Panc1 (cell line): ENCODE data around the gene ASTN2. TPM values are rescaled to one million over a fixed set of nuclear protein-coding genes. Genes with fewer than 3 reads are reported as not detected.
"Not testable (repeated sequence)": the region's sequence is repeated elsewhere in the genome, so short reads cannot be mapped to it uniquely, and the experiment has no call there.

ENCODE experiments used
- ATAC-seq: fragments of 200-7000 bp; cut with Tn5 transposase; 2 replicates; pipeline ENCODE4 v1.9.1; 2020; ENCODE audit warnings: mild to moderate bottlenecking, moderate library complexity
- BruUV-seq: library from RNA; stranded (reverse); fragments of 400-500 nt; replicated peaks from 2 replicates; lab custom pipeline; 2021; lab: Mats Ljungman, UMichigan
- CTCF ChIA-PET: fragments of 300-600 bp; sonication (Branson Sonifier 250); formaldehyde crosslinking; loops from one replicate; lab custom pipeline; 2022; ENCODE audit warnings: antibody characterized with exemption; lab: Charles Lee
- POLR2A ChIA-PET: fragments of 300-600 bp; sonication (Branson Sonifier 250); formaldehyde crosslinking; loops from one replicate; lab custom pipeline; 2022; ENCODE audit warnings: antibody characterized with exemption; lab: Charles Lee
- DNase-seq: peaks from one replicate; pipeline ENCODE4 v3.0.0-alpha.2; 2010; ENCODE audit warnings: low read depth, low spot score
- H3K27ac ChIP-seq: 2 replicates; pipeline ENCODE4 v1.5.1; 2011; ENCODE audit warnings: mild to moderate bottlenecking, low read length, inconsistent platforms
- H3K27me3 ChIP-seq: fragments of 200-500 bp; sonication (Bioruptor generic); 2 replicates; pipeline ENCODE4 v1.6.0; 2014; ENCODE audit warnings: low read length, inconsistent platforms; ENCODE audit not compliant: control insufficient read depth, insufficient read depth
- H3K36me3 ChIP-seq: fragments of 200-500 bp; sonication (Bioruptor generic); 2 replicates; pipeline ENCODE4 v1.5.1; 2014; ENCODE audit warnings: inconsistent platforms, mild to moderate bottlenecking, low read length, moderate library complexity; ENCODE audit not compliant: control insufficient read depth, insufficient read depth
- H3K4me1 ChIP-seq: 2 replicates; pipeline ENCODE4 v1.5.1; 2011; ENCODE audit warnings: inconsistent platforms, mild to moderate bottlenecking, low read length, moderate library complexity; ENCODE audit not compliant: control insufficient read depth, insufficient read depth
- H3K4me3 ChIP-seq, 2 experiments: 2 replicates each; pipeline ENCODE4 v1.5.1; 2011 to 2012; ENCODE audit warnings: low read depth in 2 of 2, low read length in 2 of 2, mild to moderate bottlenecking in 2 of 2, inconsistent platforms in 1 of 2, moderate library complexity in 1 of 2
- H3K9me3 ChIP-seq: fragments of 200-500 bp; sonication (Bioruptor generic); 2 replicates; pipeline ENCODE4 v1.5.1; 2014; ENCODE audit warnings: low read depth, mild to moderate bottlenecking, inconsistent platforms, low read length, moderate library complexity; ENCODE audit not compliant: control insufficient read depth, insufficient read depth
- POLR2AphosphoS5 ChIP-seq: IDR thresholded peaks from 2 replicates; pipeline ENCODE4 v1.6.1; 2012; ENCODE audit warnings: mild to moderate bottlenecking, low read depth, low read length, moderate library complexity
- SIN3A ChIP-seq: IDR thresholded peaks from 2 replicates; pipeline ENCODE4 v1.6.1; 2012; ENCODE audit warnings: low read depth, mild to moderate bottlenecking, low read length, moderate library complexity, borderline replicate concordance; ENCODE audit not compliant: insufficient read depth
- TCF7L2 ChIP-seq: IDR thresholded peaks from 2 replicates; pipeline ENCODE4 v1.6.1; 2011; ENCODE audit warnings: mild to moderate bottlenecking, low read depth, low read length, inconsistent platforms
- in situ Hi-C: cut with HindIII; loops from 2 replicates; pipeline ENCODE4 v1.10.0; 2016; ENCODE audit warnings: low sequenced_read_pairs, low pct_unique_long_range_greater_than_20kb
- intact Hi-C: fragments of 100-400 bp; cut with micrococcal nuclease; formaldehyde crosslinking; loops from one replicate; pipeline ENCODE4 v1.10.0; 2022; ENCODE audit not compliant: unreplicated experiment
- total RNA-seq: library from RNA; stranded (reverse); gene quantifications from one replicate; pipeline ENCODE4 v1.2.1, GENCODE V29; 2021; ENCODE audit not compliant: unreplicated experiment
- TF ChIP-seq, protein P1 (sequence below): fragments of 450-650 bp; IDR thresholded peaks from 2 replicates; pipeline ENCODE4 v1.5.1; 2017; ENCODE audit warnings: mild to moderate bottlenecking
- TF ChIP-seq, protein P2 (sequence below), 2 experiments: IDR thresholded peaks; 2 replicates each; pipeline ENCODE4 v1.6.1; 2011 to 2012; ENCODE audit warnings: low read depth in 2 of 2, control low read depth in 1 of 2, low read length in 1 of 2, mild to moderate bottlenecking in 1 of 2, moderate library complexity in 1 of 2; ENCODE audit not compliant: insufficient read depth in 1 of 2

Gene ASTN2
- total RNA-seq, 1 experiment from 2014 or later, result 3.9 TPM

GRCh38 chr9:116900007-116900367 lies 514.9 kb downstream of the ASTN2 start:
- ATAC-seq (no peak), DNase-seq (no peak)
- BruUV-seq, result no TSS peak
- CTCF ChIA-PET, result no interaction called here
- in situ Hi-C loops, result no loop called here
- no peaks in the 10 kb centered on the region for H3K27me3 ChIP-seq
- H3K4me1 ChIP-seq, result no peaks in the 10 kb centered on the region
- no peaks in the 10 kb centered on the region for H3K36me3 ChIP-seq
- intact Hi-C loops, result no loop called here
- no peak for TF ChIP-seq POLR2AphosphoS5
- TF ChIP-seq, protein P1, sequence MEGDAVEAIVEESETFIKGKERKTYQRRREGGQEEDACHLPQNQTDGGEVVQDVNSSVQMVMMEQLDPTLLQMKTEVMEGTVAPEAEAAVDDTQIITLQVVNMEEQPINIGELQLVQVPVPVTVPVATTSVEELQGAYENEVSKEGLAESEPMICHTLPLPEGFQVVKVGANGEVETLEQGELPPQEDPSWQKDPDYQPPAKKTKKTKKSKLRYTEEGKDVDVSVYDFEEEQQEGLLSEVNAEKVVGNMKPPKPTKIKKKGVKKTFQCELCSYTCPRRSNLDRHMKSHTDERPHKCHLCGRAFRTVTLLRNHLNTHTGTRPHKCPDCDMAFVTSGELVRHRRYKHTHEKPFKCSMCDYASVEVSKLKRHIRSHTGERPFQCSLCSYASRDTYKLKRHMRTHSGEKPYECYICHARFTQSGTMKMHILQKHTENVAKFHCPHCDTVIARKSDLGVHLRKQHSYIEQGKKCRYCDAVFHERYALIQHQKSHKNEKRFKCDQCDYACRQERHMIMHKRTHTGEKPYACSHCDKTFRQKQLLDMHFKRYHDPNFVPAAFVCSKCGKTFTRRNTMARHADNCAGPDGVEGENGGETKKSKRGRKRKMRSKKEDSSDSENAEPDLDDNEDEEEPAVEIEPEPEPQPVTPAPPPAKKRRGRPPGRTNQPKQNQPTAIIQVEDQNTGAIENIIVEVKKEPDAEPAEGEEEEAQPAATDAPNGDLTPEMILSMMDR, result no peak
- TF ChIP-seq SIN3A, result no peak
- no peak for TF ChIP-seq TCF7L2
- TF ChIP-seq, protein P2, sequence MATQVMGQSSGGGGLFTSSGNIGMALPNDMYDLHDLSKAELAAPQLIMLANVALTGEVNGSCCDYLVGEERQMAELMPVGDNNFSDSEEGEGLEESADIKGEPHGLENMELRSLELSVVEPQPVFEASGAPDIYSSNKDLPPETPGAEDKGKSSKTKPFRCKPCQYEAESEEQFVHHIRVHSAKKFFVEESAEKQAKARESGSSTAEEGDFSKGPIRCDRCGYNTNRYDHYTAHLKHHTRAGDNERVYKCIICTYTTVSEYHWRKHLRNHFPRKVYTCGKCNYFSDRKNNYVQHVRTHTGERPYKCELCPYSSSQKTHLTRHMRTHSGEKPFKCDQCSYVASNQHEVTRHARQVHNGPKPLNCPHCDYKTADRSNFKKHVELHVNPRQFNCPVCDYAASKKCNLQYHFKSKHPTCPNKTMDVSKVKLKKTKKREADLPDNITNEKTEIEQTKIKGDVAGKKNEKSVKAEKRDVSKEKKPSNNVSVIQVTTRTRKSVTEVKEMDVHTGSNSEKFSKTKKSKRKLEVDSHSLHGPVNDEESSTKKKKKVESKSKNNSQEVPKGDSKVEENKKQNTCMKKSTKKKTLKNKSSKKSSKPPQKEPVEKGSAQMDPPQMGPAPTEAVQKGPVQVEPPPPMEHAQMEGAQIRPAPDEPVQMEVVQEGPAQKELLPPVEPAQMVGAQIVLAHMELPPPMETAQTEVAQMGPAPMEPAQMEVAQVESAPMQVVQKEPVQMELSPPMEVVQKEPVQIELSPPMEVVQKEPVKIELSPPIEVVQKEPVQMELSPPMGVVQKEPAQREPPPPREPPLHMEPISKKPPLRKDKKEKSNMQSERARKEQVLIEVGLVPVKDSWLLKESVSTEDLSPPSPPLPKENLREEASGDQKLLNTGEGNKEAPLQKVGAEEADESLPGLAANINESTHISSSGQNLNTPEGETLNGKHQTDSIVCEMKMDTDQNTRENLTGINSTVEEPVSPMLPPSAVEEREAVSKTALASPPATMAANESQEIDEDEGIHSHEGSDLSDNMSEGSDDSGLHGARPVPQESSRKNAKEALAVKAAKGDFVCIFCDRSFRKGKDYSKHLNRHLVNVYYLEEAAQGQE (IDR thresholded peaks at IDR 0.05; ENCODE audit: insufficient read depth in 1 of 2, low read depth in 2 of 2, low read length in 1 of 2), result no peak
- H3K27ac ChIP-seq, result no peak overlapping the region
- H3K4me3 ChIP-seq, result no peak overlapping the region
- no peaks in the 10 kb centered on the region for H3K9me3 ChIP-seq
- POLR2A ChIA-PET, result no interaction called here

- no peak overlapping the region for H3K4me3 ChIP-seq
- ATAC-seq (no peak), DNase-seq (no peak)
- no peak overlapping the region for H3K27ac ChIP-seq
- no peaks in the 10 kb centered on the region for H3K36me3 ChIP-seq
- in situ Hi-C loops, result no loop called here
- intact Hi-C loops, result no loop called here
- CTCF ChIA-PET, result no interaction called here
- no TSS peak for BruUV-seq
- no peaks in the 10 kb centered on the region for H3K9me3 ChIP-seq
- POLR2A ChIA-PET, result no interaction called here
- no peaks in the 10 kb centered on the region for H3K27me3 ChIP-seq
- no peaks in the 10 kb centered on the region for H3K4me1 ChIP-seq
- no peak for TF ChIP-seq SIN3A
- TF ChIP-seq POLR2AphosphoS5, result no peak
- TF ChIP-seq, protein P2 (IDR thresholded peaks at IDR 0.05; ENCODE audit: insufficient read depth in 1 of 2, low read depth in 2 of 2, low read length in 1 of 2), result no peak
- TF ChIP-seq TCF7L2, result no peak
- TF ChIP-seq, protein P1, result no peak
Measured at GRCh38 chr9:116899337-116900006, 515.4 kb downstream of the ASTN2 start.

GRCh38 chr9:116898131-116898530 lies 516.7 kb downstream of the ASTN2 start:
- intact Hi-C loops, H3K9me3 ChIP-seq, H3K36me3 ChIP-seq, H3K27ac ChIP-seq, H3K27me3 ChIP-seq, in situ Hi-C loops, BruUV-seq, H3K4me3 ChIP-seq, DNase-seq, POLR2A ChIA-PET, ATAC-seq, CTCF ChIA-PET, H3K4me1 ChIP-seq: not testable (repeated sequence)
